ENCODE results near the gene CFAP97D2.
"Not testable (repeated sequence)": the region's sequence is repeated elsewhere in the genome, so short reads cannot be mapped to it uniquely, and the experiment has no call there.

CFAP97D2 gene

DNA sequence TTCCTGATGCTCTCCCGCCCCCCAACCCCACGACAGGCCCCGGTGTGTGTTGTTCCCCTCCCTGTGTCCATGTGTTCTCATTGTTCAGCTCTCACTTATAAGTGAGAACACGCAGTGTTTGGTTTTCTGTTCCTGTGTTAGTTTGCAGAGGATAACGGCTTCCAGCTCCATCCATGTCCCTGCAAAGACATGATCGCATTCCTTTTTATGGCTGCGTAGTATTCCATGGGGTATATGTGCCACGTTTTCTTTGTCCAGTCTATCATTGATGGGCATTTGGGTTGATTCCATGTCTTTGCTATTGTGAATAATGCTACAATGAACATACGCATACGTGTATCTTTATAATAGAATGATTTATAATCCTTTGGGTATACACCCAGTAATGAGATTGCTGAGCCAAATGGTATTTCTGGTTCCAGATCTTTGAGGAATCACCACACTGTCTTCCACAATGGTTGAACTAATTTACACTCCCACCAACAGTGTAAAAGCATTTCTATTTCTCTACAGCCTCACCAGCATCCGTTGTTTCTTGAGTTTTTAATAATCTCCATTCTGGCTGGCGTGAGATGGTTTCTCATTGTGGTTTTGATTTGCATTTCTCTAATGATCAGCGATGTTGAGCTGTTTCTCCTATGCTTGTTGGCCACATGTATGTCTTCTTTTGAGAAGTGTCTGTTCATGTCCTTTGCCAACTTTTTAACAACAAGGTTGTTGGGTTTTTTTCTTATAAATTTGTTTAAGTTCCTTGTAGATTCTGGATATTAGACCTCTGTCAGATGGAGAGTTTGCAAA, 20.0 kb upstream of the CFAP97D2 start:
- not testable (repeated sequence) for DNase-seq

GRCh38 chr13:114161028-114161556, 18.0 kb upstream of the CFAP97D2 start:
- no peak for DNase-seq

DNA sequence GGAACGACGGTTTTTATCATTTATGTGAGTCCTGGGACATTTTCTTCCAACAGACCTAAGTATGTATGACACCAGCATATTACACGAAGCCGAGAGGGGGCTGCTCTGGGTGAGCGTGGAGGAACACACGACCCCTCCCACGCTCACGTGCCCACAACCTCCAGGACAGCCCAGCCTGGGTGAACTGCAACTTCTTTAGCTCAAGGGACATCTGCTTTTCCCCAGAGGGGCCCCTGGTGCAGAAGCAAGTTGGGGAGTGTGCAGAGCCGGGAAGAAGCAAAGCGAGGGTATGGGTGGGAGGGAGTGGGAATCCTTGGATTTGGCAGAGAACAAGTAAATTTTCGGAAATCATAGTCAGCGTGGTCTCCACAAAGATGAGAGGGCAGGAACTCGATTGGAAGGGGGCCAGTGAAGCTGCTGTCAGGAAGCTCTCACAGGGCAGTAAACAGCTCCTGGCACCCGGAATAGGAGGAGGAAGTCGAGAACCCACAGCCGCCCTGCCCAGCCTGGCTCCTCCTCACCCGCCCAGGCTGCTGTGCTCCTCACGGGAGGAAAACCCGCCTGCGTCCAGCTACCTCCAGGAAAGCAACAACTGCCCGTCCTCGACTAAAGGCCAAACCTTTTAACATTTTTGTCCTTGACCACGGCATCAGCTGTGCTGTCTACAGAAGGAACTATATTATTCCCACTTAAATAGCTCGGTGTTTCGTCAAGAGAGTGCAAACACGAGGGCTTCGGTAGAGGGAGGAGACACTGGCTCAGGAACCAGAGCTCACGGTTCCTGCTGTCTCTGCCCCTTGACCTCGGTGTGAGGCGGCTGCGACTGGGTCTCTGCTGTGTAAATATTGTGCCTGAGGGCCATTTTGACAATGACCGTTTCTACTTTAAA, 17.2 kb upstream of the CFAP97D2 start:
- DNase-seq: no peak

- no peak for DNase-seq
These were observed 16.5 kb upstream of the CFAP97D2 start for GRCh38 chr13:114162533-114162922.

GRCh38 chr13:114164053-114164452, 15.0 kb upstream of the CFAP97D2 start:
- no peak for DNase-seq

GRCh38 chr13:114164681-114165429, 14.2 kb upstream of the CFAP97D2 start:
- DNase-seq: no peak

GRCh38 chr13:114166381-114167131, 12.5 kb upstream of the CFAP97D2 start:
- no peak for DNase-seq

DNA sequence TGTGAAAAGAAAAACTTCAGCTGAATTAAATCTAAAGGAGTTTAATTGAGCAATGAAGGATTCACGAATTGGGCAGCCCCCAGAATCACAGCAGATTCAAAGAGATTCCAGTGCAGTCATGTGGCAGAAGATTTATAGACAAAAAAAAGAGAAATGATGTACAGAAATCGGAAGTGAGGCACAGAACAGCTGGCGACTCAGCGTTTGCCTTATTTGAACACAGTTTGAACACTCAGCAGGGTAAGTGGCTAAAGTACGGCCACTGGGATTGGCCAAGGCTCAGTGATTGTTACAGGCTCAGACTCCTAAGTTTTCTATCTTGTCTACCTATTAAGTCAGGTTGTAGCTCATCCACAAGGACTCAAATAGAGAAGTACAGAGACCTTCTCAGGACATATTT, 11.6 kb upstream of the CFAP97D2 start:
- DNase-seq: no peak

GRCh38 chr13:114167885-114168284, 11.2 kb upstream of the CFAP97D2 start:
- DNase-seq: no peak

DNA sequence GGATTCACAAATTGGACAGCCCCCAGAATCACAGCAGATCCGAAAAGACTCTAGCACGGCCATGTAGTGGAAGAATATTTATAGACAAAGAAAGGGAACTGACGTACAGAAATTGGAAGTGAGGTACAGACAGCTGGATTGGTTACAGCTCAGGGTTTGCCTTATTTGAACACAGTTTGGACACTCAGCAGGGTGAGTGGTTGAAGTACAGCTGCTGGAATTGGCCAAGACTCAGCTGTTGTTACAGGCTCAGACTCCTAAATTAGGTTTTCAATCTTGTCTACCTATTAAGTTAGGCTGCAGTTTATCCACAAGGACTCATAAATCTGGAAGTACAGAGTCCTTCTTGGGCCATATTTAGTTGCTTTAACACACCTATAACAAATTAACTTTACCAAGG, 5.8 kb upstream of the CFAP97D2 start:
- no peak for DNase-seq

DNA sequence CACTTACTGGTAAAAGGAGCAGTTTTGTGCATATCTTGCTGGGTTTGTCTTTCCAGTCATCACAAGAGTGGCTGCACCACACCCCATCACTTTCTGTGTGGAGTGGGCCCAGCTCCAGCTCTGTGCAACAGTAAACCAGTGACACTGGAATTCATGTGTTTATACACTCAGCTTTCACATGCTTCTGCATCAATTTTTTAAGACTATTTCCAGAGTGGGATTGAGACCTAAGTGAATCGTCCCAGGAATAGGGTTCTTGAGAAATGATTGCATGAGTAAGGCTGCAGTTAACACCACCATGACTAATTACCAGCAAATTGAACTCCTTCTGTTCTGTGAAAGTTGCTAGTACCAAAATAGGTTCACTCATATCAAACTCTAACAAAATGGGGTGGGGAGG, 5.3 kb upstream of the CFAP97D2 start:
- DNase-seq: no peak

DNA sequence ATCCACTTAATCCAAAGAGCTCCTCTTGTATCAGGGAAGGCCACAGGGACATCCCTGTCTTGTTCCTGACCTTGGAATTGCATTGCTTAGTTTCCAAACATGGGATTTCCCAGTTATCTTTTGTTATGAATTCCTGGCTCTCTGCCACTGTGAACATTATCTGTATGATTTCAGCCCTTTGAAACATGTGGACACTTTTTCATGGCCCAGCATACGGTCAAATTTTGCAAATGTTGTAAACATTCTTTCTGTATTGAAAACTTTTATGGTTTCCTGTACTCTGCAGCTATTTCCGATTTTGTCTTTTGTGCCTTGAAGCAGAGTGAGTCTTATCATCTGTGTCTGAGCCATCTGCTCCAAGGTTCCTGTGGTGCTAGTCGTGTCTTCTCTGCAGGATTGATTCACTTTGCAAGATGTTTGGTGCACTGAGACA, 4.5 kb upstream of the CFAP97D2 start:
- DNase-seq: no peak

GRCh38 chr13:114176359-114176902, 2.6 kb upstream of the CFAP97D2 start:
- not testable (repeated sequence) for DNase-seq

- no peak for DNase-seq
These were observed 1.6 kb upstream of the CFAP97D2 start for GRCh38 chr13:114177245-114178010.

- no peak for DNase-seq
These were observed 6.3 kb downstream of the CFAP97D2 start for GRCh38 chr13:114185182-114185971.

DNA sequence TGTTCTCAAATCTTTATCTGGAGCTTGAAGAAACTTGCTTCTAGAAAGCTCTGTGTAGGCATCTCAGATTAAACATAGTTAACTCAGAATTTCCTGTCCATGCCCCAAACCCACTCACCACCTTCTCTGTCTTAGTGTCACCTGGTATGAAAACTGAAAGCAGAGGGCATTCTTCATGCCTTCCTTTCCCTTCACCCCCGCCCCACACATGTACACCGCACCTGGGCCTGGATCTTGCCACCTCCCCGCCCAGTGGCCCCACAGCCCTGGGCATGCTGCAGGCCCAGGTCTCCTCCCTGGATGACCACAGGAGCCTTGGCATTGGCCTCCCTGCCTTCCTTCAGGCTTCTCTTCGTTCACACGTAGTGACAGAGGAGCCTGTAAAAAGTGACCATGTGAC, 15.8 kb downstream of the CFAP97D2 start:
- no peak for DNase-seq

- no peak for DNase-seq
These were observed 17.6 kb downstream of the CFAP97D2 start for GRCh38 chr13:114196629-114197028.

DNA sequence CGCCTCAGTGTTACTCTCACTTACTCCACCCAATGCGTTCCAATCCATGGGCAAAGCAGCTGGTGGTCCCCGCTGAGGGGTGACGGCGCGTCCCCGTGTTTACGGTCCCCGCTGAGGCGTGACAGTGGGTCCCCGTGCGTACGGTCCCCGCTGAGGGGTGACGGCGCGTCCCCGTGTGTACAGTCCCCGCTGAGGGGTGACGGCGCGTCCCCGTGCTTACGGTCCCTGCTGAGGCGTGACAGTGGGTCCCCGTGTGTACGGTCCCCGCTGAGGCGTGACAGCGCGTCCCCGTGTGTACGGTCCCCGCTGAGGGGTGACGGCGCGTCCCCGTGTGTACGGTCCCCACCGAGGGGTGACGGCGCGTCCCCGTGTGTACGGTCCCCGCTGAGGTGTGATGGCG, 19.5 kb downstream of the CFAP97D2 start:
- DNase-seq: no peak

GRCh38 chr13:114199526-114199925, 20.5 kb downstream of the CFAP97D2 start:
- DNase-seq: not testable (repeated sequence)

DNA sequence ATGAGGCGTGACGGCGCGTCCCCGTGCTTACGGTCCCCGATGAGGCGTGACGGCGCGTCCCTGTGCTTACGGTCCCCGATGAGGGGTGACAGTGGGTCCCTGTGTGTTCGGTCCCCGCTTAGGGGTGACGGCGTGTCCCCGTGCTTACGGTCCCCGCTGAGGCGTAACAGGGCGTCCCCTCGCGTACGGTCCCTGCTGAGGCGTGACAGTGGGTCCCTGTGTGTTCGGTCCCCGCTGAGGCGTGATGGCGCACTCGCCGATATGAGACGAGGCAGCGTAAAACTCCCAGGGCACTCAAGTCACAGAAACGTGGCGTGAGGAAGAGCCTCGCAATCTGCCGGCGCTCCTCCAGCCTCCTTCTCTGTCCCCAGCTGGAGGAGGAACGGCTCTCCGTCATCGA, 20.9 kb downstream of the CFAP97D2 start:
- DNase-seq: no peak

Data from NCI-H2227 treated with DMSO at 0.1 percent for 48 hours (cell line).